NCI-H526 treated with DMSO at 0.1 percent for 48 hours (cell line): Measurements from ENCODE around the gene CALM1.

Experiments used
- DNase-seq: peaks from one replicate; lab custom pipeline; 2025; lab: John Stamatoyannopoulos, UW

Gene CALM1

GRCh38 chr14:90443161-90444076, 46.6 kb downstream of the CALM1 start:
- no peak for DNase-seq

GRCh38 chr14:90444077-90444696, 47.4 kb downstream of the CALM1 start:
- DNase-seq, result peak; percentile 55

GRCh38 chr14:90445011-90445410, 48.2 kb downstream of the CALM1 start:
- no peak for DNase-seq

GRCh38 chr14:90446405-90446804, 49.6 kb downstream of the CALM1 start:
- no peak for DNase-seq

DNA sequence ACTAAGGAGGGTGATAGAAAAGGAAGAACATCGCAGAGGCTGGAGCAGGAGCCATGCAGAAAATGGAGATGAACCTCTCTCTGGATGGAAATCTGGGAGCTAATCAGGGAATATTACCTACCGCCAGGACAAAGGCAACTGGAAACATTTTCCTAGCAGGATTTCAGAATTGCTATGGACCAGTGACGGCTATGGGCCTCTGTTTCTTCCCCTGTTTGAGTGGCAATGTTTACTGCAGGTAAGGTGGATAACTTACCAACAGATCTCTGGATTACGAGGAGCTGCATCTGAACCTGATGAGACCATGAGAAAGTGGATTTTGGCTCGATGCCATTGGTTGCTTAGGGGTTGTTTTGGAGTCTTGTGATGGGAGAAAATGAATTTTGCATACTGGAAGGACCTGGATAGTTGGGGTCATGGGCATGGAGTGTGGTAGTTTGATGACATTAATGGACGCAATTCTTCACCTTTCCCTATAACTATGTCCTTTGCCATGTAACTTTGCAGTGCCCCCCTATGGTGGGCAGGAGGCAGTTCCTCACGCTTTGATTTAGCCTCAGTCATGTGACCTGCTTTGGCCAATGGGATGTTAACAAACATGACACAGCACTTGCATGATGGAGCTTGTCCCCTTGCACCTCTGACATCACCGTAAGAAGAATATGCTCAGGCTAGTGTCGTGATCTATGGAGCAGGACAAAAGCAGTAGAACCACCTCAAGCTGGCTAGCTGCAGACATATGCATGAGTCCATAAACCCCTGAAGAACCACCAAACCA, 51.1 kb downstream of the CALM1 start:
- no peak for DNase-seq

DNA sequence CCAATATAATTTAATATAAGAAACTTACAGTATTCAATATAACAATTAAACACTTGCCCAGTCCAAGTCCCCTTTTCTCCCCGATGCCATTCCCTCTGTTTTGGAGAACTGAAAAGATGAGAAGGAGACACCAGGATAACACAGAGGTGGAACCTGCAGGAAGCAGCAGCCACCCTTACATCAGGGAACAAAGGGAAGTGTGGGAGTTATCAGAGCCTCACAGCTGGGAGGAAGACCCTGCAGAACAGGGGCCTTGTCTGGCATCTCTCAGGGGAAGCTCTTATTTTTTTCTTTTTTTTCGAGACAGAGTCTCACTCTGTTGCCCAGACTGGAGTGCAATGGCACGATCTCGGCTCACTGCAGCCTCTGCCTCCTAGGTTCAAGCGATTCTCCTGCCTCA, 52.6 kb downstream of the CALM1 start:
- DNase-seq, result no peak

DNA sequence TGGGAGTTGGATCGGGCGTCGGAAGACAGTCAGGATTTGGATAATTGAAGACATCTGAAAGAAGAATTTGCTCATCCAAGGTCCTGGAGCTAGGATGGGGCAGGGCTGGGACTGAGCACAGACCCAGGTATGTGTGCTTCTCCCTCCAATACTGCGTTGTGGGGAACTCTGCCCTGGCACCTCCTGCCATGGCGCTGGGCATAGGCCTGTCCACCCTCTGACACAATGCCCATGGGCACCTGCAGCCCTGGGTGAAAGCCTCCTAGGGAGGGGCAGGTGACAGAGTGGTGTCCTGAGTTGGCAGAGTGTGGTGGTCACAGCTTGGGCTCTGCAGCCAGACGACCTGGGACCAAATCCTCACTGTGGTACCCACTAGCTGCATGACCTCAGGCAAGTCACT, 53.3 kb downstream of the CALM1 start:
- DNase-seq, result no peak

DNA sequence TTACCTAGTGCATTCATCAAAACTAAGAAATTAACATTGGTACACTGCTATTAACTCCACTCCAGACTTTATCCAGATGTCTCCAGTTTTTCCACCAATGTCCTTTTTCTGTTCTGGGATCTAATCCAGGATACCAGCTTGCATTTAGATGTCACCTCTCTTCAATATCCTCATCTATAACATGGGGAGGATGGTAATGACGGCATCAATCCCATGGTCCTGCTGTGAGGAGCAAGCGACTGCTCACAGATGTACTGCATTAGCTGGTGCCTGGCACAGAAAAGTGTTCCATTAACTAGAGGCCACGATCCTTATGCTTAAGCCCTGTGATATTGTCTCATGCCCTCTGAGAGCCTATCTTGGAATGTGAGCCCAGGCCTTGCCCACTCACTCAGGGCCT, 53.8 kb downstream of the CALM1 start:
- no peak for DNase-seq

- no peak for DNase-seq
These were observed 54.6 kb downstream of the CALM1 start for GRCh38 chr14:90451443-90451842.

GRCh38 chr14:90451961-90452360, 55.1 kb downstream of the CALM1 start:
- DNase-seq, result no peak

GRCh38 chr14:90452366-90452765, 55.5 kb downstream of the CALM1 start:
- no peak for DNase-seq

- DNase-seq, result no peak
These were observed 56.6 kb downstream of the CALM1 start for GRCh38 chr14:90453401-90453951.

- peak; percentile 81 for DNase-seq
These were observed 57.5 kb downstream of the CALM1 start for GRCh38 chr14:90454041-90455000.

GRCh38 chr14:90455100-90455571, 58.3 kb downstream of the CALM1 start:
- no peak for DNase-seq

- no peak for DNase-seq
These were observed 59.7 kb downstream of the CALM1 start for GRCh38 chr14:90456551-90456950.

GRCh38 chr14:90457186-90457585, 60.4 kb downstream of the CALM1 start:
- no peak for DNase-seq
